Measurements from ENCODE around the gene PTPN4. TPM values are rescaled to one million over a fixed set of nuclear protein-coding genes. Genes with fewer than 3 reads are reported as not detected.

Gene PTPN4
- polyA plus RNA-seq, 1 experiment = 11.8 TPM

GRCh38 chr2:119823734-119824334 is 64.1 kb downstream of the PTPN4 start:
- Histone ChIP-seq H3K27me3 (ENCODE audit: control insufficient read depth, insufficient read depth, low read length) (no peaks in the 10 kb centered on the region), H3K36me3 (ENCODE audit: control insufficient read depth, insufficient read depth, low read length) (no peaks in the 10 kb centered on the region), H3K4me3 (ENCODE audit: low read depth, low read length) (no peak overlapping the region)
- no peak for DNase-seq (ENCODE audit: low read depth)
- TF ChIP-seq CTCF (IDR thresholded peaks at IDR 0.05; ENCODE audit: insufficient read depth, low read depth, low read length) = peak; percentile 67
- ChIA-PET POLR2A (interaction anchor here (0.7 kb wide), 1 partner anchor 121 kb away, joined by 10 read pairs; no protein-coding TSS in a partner anchor), CTCF (interaction anchor here (0.6 to 2.6 kb wide), 19 partner anchors 8 to 352 kb away, joined by 3 to 20 read pairs (median 4); partner anchors contain the start of gene PTPN4)

GRCh38 chr2:119826370-119826961 is 66.7 kb downstream of the PTPN4 start:
- ChIA-PET POLR2A (no interaction called here), CTCF (interaction anchor here (0.8 to 2.9 kb wide), 8 partner anchors 12 to 763 kb away, joined by 3 to 14 read pairs (median 4); no protein-coding TSS in a partner anchor)
- no peak for DNase-seq (ENCODE audit: low read depth)
- Histone ChIP-seq H3K4me3 (ENCODE audit: low read depth, low read length) (no peak overlapping the region), H3K27me3 (ENCODE audit: control insufficient read depth, insufficient read depth, low read length) (no peaks in the 10 kb centered on the region), H3K36me3 (ENCODE audit: control insufficient read depth, insufficient read depth, low read length) (no peaks in the 10 kb centered on the region)
- peak; percentile 64 for TF ChIP-seq CTCF (IDR thresholded peaks at IDR 0.05; ENCODE audit: insufficient read depth, low read depth, low read length)

GRCh38 chr2:119827866-119828507 is 68.3 kb downstream of the PTPN4 start:
- Histone ChIP-seq H3K27me3 (ENCODE audit: control insufficient read depth, insufficient read depth, low read length) (no peaks in the 10 kb centered on the region), H3K36me3 (ENCODE audit: control insufficient read depth, insufficient read depth, low read length) (no peaks in the 10 kb centered on the region), H3K4me3 (ENCODE audit: low read depth, low read length) (no peak overlapping the region)
- TF ChIP-seq CTCF (IDR thresholded peaks at IDR 0.05; ENCODE audit: insufficient read depth, low read depth, low read length) = no peak
- no peak for DNase-seq (ENCODE audit: low read depth)
- ChIA-PET CTCF (interaction anchor here (0.9 to 2.9 kb wide), 7 partner anchors 10 to 125 kb away, joined by 3 to 14 read pairs (median 5); no protein-coding TSS in a partner anchor), POLR2A (no interaction called here)

GRCh38 chr2:119836455-119837142 is 76.9 kb downstream of the PTPN4 start:
- CTCF ChIA-PET = interaction anchor here (1.0 to 1.4 kb wide), 2 partner anchors 13 to 17 kb away, joined by 3 to 5 read pairs; no protein-coding TSS in a partner anchor
- no peak for TF ChIP-seq CTCF (IDR thresholded peaks at IDR 0.05; ENCODE audit: insufficient read depth, low read depth, low read length)
- Histone ChIP-seq H3K4me3 (ENCODE audit: low read depth, low read length) (no peak overlapping the region), H3K27me3 (ENCODE audit: control insufficient read depth, insufficient read depth, low read length) (no peaks in the 10 kb centered on the region), H3K36me3 (ENCODE audit: control insufficient read depth, insufficient read depth, low read length) (no peaks in the 10 kb centered on the region)
- no peak for DNase-seq (ENCODE audit: low read depth)
- POLR2A ChIA-PET = no interaction called here

- H3K27me3 ChIP-seq (ENCODE audit: control insufficient read depth, insufficient read depth, low read length) = no peaks in the 10 kb centered on the region
- no peak for TF ChIP-seq CTCF (IDR thresholded peaks at IDR 0.05; ENCODE audit: insufficient read depth, low read depth, low read length)
- H3K36me3 ChIP-seq (ENCODE audit: control insufficient read depth, insufficient read depth, low read length) = no peaks in the 10 kb centered on the region
- no peak overlapping the region for H3K4me3 ChIP-seq (ENCODE audit: low read depth, low read length)
- CTCF ChIA-PET = interaction anchor here (1.0 to 1.4 kb wide), 2 partner anchors 14 to 18 kb away, joined by 3 to 5 read pairs; no protein-coding TSS in a partner anchor
- POLR2A ChIA-PET = no interaction called here
- DNase-seq (ENCODE audit: low read depth) = no peak
Observed at GRCh38 chr2:119837350-119837749, 77.6 kb downstream of the PTPN4 start.
